Muscle of leg (tissue), 11 donors: ENCODE data around the gene SNTG2. TPM values are rescaled to one million over a fixed set of nuclear protein-coding genes. Genes with fewer than 3 reads are reported as not detected.
"Not testable (repeated sequence)": the region's sequence is repeated elsewhere in the genome, so short reads cannot be mapped to it uniquely, and the experiment has no call there.

Experiments used
- DNase-seq: peaks from one replicate; pipeline ENCODE4 v3.0.0; 2013
- H3K27ac ChIP-seq: one replicate; pipeline ENCODE4 v1.5.1; 2013; ENCODE audit warnings: mild to moderate bottlenecking, low read length, control low read depth
- H3K27me3 ChIP-seq: one replicate; pipeline ENCODE4 v1.6.1; 2013; ENCODE audit warnings: low read length; ENCODE audit not compliant: control insufficient read depth, insufficient read depth
- H3K36me3 ChIP-seq: one replicate; pipeline ENCODE4 v1.6.1; 2013; ENCODE audit warnings: low read length; ENCODE audit not compliant: control insufficient read depth, insufficient read depth
- H3K4me1 ChIP-seq: one replicate; pipeline ENCODE4 v1.6.1; 2013; ENCODE audit warnings: low read length; ENCODE audit not compliant: control insufficient read depth, insufficient read depth
- H3K4me3 ChIP-seq: one replicate; pipeline ENCODE4 v1.5.1; 2013; ENCODE audit warnings: low read length, control low read depth
- H3K9me3 ChIP-seq: replicated peaks from 2 replicates; pipeline ENCODE4 v1.6.1; 2013; ENCODE audit warnings: low read depth, low read length; ENCODE audit not compliant: control insufficient read depth
- WGBS: methylation state at CpG from one replicate; pipeline ENCODE4 v1.1.5; 2013; ENCODE audit warnings: missing lambda C conversion rate; ENCODE audit not compliant: insufficient coverage; 5-methylcytosine and 5-hydroxymethylcytosine counted together
- polyA plus RNA-seq, 8 donors: library from polyadenylated mRNA; unstranded; fragments of 120-200 nt; gene quantifications; one replicate each; pipeline versions ENCODE4 v1.2.1 to v1.2.3, GENCODE V29; 2013; ENCODE audit warnings: inconsistent platforms in 1 of 8, low replicate concordance in 1 of 8; ENCODE audit not compliant: insufficient read length in 8 of 8, insufficient read depth in 1 of 8
- total RNA-seq: library from RNA; stranded (reverse); fragments of 120-200 nt; gene quantifications from one replicate; pipeline ENCODE4 v1.2.4, GENCODE V29; 2013

Gene SNTG2
- total and polyA plus RNA-seq, 9 donors, result 0.20 to 0.41 (median 0.31) TPM; not detected in 4

GRCh38 chr2:1132328-1132969 lies 181.8 kb downstream of the SNTG2 start:
- Histone ChIP-seq H3K9me3 (no peaks in the 10 kb centered on the region), H3K27ac (no peak overlapping the region), H3K4me1 (no peaks in the 10 kb centered on the region), H3K36me3 (no peaks in the 10 kb centered on the region), H3K27me3 (no peaks in the 10 kb centered on the region), H3K4me3 (no peak overlapping the region)
- no peak for DNase-seq
- 63% methylated on average over 2 of the region's 14 CpGs for WGBS

GRCh38 chr2:1133896-1134295 lies 183.2 kb downstream of the SNTG2 start:
- not testable (repeated sequence) for H3K36me3 ChIP-seq, H3K4me1 ChIP-seq, DNase-seq, H3K27me3 ChIP-seq, H3K4me3 ChIP-seq, H3K9me3 ChIP-seq, H3K27ac ChIP-seq
- 81% methylated on average over 9 of the region's 16 CpGs for WGBS

- no peak for DNase-seq
- Histone ChIP-seq H3K4me1 (no peaks in the 10 kb centered on the region), H3K36me3 (no peaks in the 10 kb centered on the region), H3K9me3 (no peaks in the 10 kb centered on the region), H3K27ac (no peak overlapping the region), H3K4me3 (no peak overlapping the region), H3K27me3 (no peaks in the 10 kb centered on the region)
- 91% methylated on average over 20 of the region's 20 CpGs for WGBS
Measured at GRCh38 chr2:1134629-1135028, 184.0 kb downstream of the SNTG2 start.

GRCh38 chr2:1136067-1136466 lies 185.4 kb downstream of the SNTG2 start:
- peak overlapping the region; percentile 65 for H3K27ac ChIP-seq

GRCh38 chr2:1136846-1137245 lies 186.2 kb downstream of the SNTG2 start:
- Histone ChIP-seq H3K27me3 (no peaks in the 10 kb centered on the region), H3K4me1 (no peaks in the 10 kb centered on the region), H3K27ac (peak overlapping the region; percentile 65), H3K4me3 (no peak overlapping the region), H3K36me3 (no peaks in the 10 kb centered on the region), H3K9me3 (no peaks in the 10 kb centered on the region)
- DNase-seq, result peak; percentile 82
- WGBS, result 25% methylated on average over 5 of the region's 7 CpGs

More at GRCh38 chr2:1136067-1136466, 185.4 kb downstream of the SNTG2 start:
- no peaks in the 10 kb centered on the region for H3K27me3 ChIP-seq
- H3K36me3 ChIP-seq, result no peaks in the 10 kb centered on the region
- no peaks in the 10 kb centered on the region for H3K9me3 ChIP-seq
- no peak overlapping the region for H3K4me3 ChIP-seq
- peak; percentile 19 for DNase-seq
- H3K4me1 ChIP-seq, result no peaks in the 10 kb centered on the region
- WGBS, result 69% methylated on average over 5 of the region's 7 CpGs

- H3K9me3 ChIP-seq, result no peaks in the 10 kb centered on the region
- whole genome bisulfite sequencing, result 72% methylated on average over 5 of the region's 7 CpGs
- H3K36me3 ChIP-seq, result no peaks in the 10 kb centered on the region
- H3K27me3 ChIP-seq, result no peaks in the 10 kb centered on the region
- no peak for DNase-seq
- H3K27ac ChIP-seq, result peak overlapping the region; percentile 40
- H3K4me3 ChIP-seq, result no peak overlapping the region
- no peaks in the 10 kb centered on the region for H3K4me1 ChIP-seq
Measured at GRCh38 chr2:1137264-1137663, 186.6 kb downstream of the SNTG2 start.

DNA sequence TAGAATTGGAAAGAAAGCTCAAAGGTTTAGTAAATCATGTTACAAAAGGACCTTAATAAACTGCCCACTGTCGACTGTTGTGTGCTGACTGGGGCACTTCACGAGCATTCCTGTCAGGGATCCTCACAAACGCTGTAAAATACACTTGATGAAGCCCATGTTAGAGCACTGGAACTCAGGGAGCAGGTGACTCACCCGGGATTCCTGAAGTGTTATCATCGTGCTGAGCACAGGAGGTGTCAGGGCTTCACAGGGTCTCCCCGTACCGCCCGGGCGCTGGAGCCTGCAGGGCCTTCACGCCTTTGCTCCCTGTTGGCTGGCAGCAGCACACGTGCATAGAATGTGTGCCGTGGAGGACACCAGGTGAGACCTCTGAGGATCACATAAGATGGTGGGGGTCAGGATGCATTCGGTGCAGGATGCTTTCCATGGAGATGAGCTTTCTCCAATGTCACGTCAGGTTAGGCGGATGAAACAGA lies 187.3 kb downstream of the SNTG2 start:
- DNase-seq, result no peak
- H3K4me3 ChIP-seq, result no peak overlapping the region
- no peaks in the 10 kb centered on the region for H3K27me3 ChIP-seq
- no peaks in the 10 kb centered on the region for H3K36me3 ChIP-seq
- 69% methylated on average over 15 of the region's 15 CpGs for WGBS
- H3K9me3 ChIP-seq, result no peaks in the 10 kb centered on the region
- no peak overlapping the region for H3K27ac ChIP-seq
- H3K4me1 ChIP-seq, result no peaks in the 10 kb centered on the region

DNA sequence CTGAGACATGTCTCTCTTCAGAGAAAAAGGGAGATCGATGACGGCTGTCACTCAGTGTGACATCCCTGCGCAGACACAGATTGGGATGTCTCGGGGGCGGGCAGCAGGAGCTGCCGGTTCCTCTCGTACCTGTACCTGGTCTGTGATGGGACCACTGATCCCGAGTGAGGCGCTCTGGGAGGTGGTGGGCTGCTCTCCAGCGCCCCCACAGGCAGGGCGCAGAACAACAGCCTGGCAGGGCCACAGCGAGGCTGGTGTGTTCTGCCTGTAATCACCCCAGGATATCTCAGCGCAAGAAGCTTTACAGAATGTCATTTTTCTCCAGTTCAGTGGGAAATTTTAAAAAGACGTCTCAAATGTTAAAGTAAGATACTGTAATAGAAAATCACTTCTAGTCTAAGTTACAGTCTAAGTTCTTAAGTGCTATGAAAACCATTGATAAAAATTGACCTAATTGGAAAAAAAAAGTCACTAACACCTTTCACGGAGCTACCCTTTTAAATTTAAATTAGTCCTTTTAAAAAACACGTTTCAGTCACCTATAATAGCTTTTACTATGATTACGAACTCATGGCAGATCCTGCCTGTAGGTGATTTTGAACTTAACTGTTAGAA lies 189.8 kb downstream of the SNTG2 start:
- Histone ChIP-seq H3K27ac (peak overlapping the region; percentile 52), H3K27me3 (no peaks in the 10 kb centered on the region), H3K4me3 (no peak overlapping the region), H3K36me3 (no peaks in the 10 kb centered on the region), H3K9me3 (no peaks in the 10 kb centered on the region), H3K4me1 (no peaks in the 10 kb centered on the region)
- 34% methylated on average over 10 of the region's 17 CpGs for WGBS
- no peak for DNase-seq

- H3K9me3 ChIP-seq, result no peaks in the 10 kb centered on the region
- H3K4me1 ChIP-seq, result no peaks in the 10 kb centered on the region
- DNase-seq, result peak; percentile 59
- H3K36me3 ChIP-seq, result no peaks in the 10 kb centered on the region
- WGBS, result 38% methylated on average over 6 of the region's 7 CpGs
- H3K4me3 ChIP-seq, result no peak overlapping the region
- H3K27me3 ChIP-seq, result no peaks in the 10 kb centered on the region
- peak overlapping the region; percentile 52 for H3K27ac ChIP-seq
Measured at GRCh38 chr2:1141079-1141478, 190.4 kb downstream of the SNTG2 start.

- Histone ChIP-seq H3K9me3 (no peaks in the 10 kb centered on the region), H3K36me3 (no peaks in the 10 kb centered on the region), H3K4me1 (no peaks in the 10 kb centered on the region), H3K4me3 (no peak overlapping the region), H3K27me3 (no peaks in the 10 kb centered on the region), H3K27ac (no peak overlapping the region)
- no peak for DNase-seq
- WGBS, result 80% methylated on average over 1 of the region's 1 CpG
Measured at GRCh38 chr2:1143129-1143528, 192.5 kb downstream of the SNTG2 start.
